NB4 (cell line): ENCODE data around the gene LYPD6B.

Experiments
- CTCF ChIP-seq: IDR thresholded peaks from one replicate; pipeline ENCODE4 v1.5.1; 2012; ENCODE audit warnings: low read depth, low read length
- MAX ChIP-seq: IDR thresholded peaks from 2 replicates; pipeline ENCODE4 v1.6.1; 2011; ENCODE audit warnings: low read depth, low read length
- MYC ChIP-seq: IDR thresholded peaks from 2 replicates; pipeline ENCODE4 v1.6.1; 2011; ENCODE audit warnings: low read depth, low read length
- POLR2A ChIP-seq: IDR thresholded peaks from 2 replicates; pipeline ENCODE4 v1.6.1; 2011; ENCODE audit warnings: mild to moderate bottlenecking; ENCODE audit not compliant: insufficient read length; ENCODE audit errors: extremely low read depth

- TF ChIP-seq CTCF (no peak), MYC (no peak), POLR2A (no peak), MAX (no peak)
Measured at GRCh38 chr2:149134335-149134923, 95.9 kb downstream of the LYPD6B start.
